ENCODE results near the gene TUB.

Gene TUB, protein sequence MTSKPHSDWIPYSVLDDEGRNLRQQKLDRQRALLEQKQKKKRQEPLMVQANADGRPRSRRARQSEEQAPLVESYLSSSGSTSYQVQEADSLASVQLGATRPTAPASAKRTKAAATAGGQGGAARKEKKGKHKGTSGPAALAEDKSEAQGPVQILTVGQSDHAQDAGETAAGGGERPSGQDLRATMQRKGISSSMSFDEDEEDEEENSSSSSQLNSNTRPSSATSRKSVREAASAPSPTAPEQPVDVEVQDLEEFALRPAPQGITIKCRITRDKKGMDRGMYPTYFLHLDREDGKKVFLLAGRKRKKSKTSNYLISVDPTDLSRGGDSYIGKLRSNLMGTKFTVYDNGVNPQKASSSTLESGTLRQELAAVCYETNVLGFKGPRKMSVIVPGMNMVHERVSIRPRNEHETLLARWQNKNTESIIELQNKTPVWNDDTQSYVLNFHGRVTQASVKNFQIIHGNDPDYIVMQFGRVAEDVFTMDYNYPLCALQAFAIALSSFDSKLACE

DNA sequence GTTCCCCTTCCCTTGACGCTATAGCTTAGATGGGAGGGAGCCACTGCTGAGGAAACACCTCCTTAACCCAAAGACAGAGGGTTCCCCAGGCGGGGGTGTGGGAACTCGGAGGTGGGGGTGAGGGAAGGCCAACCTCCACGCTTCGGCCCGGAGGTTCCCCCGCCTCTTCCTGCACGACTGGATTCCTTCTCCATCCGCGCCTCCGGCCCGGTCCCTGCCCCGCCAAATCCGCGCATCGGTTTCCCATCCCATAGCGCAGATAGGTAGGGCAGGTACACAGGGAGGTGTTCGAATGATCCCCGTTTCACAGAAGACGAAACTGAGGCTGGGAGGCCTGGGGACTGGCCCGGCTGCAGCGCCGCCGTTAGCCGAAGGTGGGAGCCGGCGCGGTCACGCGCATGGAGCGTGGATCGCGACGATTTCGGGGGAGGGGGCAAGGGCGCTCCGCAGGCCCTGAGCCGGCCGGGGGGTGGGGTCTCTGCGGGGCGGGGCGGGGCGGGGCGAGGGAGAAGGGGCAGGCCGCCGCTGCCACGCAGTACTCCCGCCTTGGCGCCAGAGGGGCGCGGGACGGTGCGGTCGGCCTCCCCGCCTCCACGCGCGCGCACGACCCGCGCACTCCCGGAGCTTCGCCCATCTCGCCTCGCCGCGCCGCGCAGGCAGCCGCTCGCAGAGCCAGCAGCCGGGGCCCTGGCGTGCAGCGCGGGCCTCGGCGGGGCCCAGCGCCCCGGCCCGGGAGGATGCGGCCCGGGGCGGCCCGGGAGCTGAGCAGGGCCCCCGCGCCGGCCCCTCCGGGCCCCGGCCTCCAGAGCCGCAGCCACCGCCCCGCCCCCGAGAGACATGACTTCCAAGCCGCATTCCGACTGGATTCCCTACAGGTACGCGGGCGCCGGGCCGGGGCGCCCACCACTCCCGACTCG is at the start of gene TUB:
Gene TUB, plus strand, starts transcription at position 538 of the 917 bp plus-strand sequence. Its CDS starts 300 bp downstream, at position 838.
- Mint-ChIP-seq H3K9me3 (no peaks in the 10 kb centered on the region), H3K27me3 (ENCODE audit: low read depth) (peaks cover 16% of the 10 kb centered on the region), H3K27ac (peak within 1 kb of the TSS; percentile 50 to 91 (median 77)), H3K4me3 (peak within 1 kb of the TSS; percentile 82 to 95 (median 93)), H3K4me1 (peaks cover 42% of the 10 kb centered on the region), H3K36me3 (ENCODE audit: low read depth) (no peaks in the 10 kb centered on the region)
- TF ChIP-seq, protein P1, sequence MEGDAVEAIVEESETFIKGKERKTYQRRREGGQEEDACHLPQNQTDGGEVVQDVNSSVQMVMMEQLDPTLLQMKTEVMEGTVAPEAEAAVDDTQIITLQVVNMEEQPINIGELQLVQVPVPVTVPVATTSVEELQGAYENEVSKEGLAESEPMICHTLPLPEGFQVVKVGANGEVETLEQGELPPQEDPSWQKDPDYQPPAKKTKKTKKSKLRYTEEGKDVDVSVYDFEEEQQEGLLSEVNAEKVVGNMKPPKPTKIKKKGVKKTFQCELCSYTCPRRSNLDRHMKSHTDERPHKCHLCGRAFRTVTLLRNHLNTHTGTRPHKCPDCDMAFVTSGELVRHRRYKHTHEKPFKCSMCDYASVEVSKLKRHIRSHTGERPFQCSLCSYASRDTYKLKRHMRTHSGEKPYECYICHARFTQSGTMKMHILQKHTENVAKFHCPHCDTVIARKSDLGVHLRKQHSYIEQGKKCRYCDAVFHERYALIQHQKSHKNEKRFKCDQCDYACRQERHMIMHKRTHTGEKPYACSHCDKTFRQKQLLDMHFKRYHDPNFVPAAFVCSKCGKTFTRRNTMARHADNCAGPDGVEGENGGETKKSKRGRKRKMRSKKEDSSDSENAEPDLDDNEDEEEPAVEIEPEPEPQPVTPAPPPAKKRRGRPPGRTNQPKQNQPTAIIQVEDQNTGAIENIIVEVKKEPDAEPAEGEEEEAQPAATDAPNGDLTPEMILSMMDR (IDR thresholded peaks at IDR 0.05; ENCODE audit: unreplicated experiment in 3 of 3): peak in 1 of 3 experiments; percentile 7

DNA sequence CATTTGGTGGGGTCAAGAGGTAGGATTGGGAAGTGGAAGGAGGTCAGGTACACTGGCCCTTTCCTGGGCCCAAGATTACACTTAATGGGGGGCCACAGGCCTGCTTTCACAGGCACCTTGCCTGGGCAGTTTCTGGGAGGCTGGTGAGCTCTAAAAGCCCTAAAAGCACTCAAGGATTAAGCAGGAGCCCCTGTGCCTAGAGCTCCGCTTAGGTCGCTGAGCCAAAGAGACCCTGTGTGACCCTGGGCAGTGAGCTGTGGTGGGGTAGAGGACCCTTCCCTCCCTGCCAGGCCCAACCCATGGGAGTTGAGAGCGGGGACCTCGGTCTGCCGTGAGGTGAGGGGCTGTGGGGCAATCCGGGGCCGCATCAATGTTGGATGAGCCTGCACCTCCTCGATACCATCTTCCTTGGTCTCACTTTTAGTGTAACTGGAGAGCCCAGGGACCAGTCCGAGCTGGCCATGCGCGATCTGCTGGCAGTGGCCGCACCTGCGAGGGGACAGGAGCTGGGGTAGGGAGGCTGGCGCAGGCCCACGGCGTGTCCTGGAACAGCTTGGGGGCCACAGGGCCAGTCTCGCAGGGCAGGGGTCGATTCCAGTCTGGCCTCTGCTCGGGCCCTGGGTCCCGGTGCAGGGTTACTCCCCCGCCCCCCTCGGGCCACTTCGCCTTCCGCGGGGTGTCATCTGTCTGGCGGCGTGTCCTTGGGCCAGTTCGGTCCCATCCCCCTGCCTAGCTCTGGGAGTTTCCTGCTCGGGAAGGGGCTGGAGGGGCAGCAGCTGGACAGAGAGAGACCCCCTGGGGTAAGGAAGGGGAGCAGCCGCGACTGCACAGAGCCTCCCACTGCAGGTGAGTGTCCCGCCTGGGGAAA is 49.5 kb upstream of the TUB start:
- H3K4me1 Mint-ChIP-seq: peaks cover 27% of the 10 kb centered on the region
- TF ChIP-seq, protein P1 (IDR thresholded peaks at IDR 0.05; ENCODE audit: unreplicated experiment in 3 of 3): no peak
- no peak overlapping the region for H3K4me3 Mint-ChIP-seq
- H3K27me3 Mint-ChIP-seq (ENCODE audit: low read depth): peaks cover 43% of the 10 kb centered on the region
- no peaks in the 10 kb centered on the region for H3K9me3 Mint-ChIP-seq
- no peak overlapping the region for H3K27ac Mint-ChIP-seq
- H3K36me3 Mint-ChIP-seq (ENCODE audit: low read depth): no peaks in the 10 kb centered on the region

DNA sequence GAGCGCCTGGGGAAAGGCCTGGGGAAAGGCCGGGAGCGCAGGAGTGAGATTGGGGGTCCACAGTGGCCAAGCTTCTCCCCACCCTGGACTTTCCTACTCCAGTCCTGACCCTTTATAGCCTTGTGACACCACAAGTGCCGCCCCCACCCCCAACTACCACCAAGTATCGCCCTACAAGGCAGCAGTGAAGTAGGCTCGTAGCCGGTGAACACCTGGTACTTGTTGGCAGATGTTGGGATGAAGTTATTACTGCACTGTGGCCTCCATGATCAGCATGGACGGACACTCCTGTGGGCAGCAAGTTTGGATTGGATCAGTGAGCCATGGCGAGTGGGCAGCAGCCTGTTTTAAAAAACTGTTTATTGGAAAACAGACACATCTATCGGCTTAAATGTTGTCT is 48.9 kb upstream of the TUB start:
- H3K27me3 Mint-ChIP-seq (ENCODE audit: low read depth): peaks cover 44% of the 10 kb centered on the region
- H3K4me3 Mint-ChIP-seq: no peak overlapping the region
- H3K4me1 Mint-ChIP-seq: peaks cover 27% of the 10 kb centered on the region
- H3K36me3 Mint-ChIP-seq (ENCODE audit: low read depth): no peaks in the 10 kb centered on the region
- no peaks in the 10 kb centered on the region for H3K9me3 Mint-ChIP-seq
- TF ChIP-seq, protein P1 (IDR thresholded peaks at IDR 0.05; ENCODE audit: unreplicated experiment in 3 of 3): no peak
- H3K27ac Mint-ChIP-seq: no peak overlapping the region

DNA sequence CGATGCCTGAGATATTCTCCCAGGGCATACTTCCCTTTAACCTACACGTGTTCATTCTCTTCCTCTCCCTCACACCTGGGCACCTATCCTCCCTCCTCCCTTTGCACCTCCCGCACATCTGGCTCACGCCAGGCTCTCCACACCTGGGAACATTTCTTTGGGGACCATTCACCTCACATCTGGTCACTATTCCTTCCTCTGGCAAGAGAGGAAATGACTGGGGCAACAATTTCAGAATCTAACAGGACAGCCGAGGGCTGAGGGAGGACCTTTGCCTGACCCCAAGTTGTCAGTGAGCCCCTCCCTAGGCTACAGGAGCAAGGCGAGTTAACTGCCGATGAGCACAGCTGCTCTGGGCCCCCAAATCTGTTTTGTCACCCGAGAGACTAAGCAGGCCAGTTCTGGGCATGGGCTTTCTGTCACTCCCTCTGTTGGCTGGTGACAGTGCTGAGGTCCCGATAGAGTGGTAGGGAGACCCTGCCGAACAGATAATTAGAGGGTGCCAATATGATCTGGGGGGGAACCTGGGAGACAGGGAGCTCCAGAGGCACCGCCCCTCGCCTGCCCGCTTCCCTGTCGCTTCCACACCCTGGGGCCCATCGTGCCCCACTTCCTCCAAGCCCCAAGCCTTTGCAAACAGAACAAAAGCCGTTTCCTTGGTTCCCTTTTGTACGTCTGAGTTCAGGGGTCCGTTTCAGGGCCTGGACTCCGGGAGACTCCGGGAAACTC is 48.3 kb upstream of the TUB start:
- TF ChIP-seq, protein P1 (IDR thresholded peaks at IDR 0.05; ENCODE audit: unreplicated experiment in 3 of 3): no peak
- Mint-ChIP-seq H3K4me1 (peaks cover 27% of the 10 kb centered on the region), H3K27ac (peak overlapping the region; percentile 13 to 37 (median 32)), H3K36me3 (ENCODE audit: low read depth) (no peaks in the 10 kb centered on the region), H3K27me3 (ENCODE audit: low read depth) (peaks cover 46% of the 10 kb centered on the region), H3K9me3 (no peaks in the 10 kb centered on the region), H3K4me3 (peak overlapping the region in 2 of 3 experiments; percentile 12 to 63)

Data from nephron (organoid).